Measurements from ENCODE around the gene POLG2. TPM values are rescaled to one million over a fixed set of nuclear protein-coding genes. Genes with fewer than 3 reads are reported as not detected.

POLG2 gene
- total RNA-seq (10 to 100 TPM in 1 of 6 donors, 1 to 10 TPM in 5; 4.8 to 12.9 (median 6.9) TPM), polyA plus RNA-seq (10 to 100 TPM in 1 of 2 donors, 1 to 10 TPM in 1; 9.6 to 12.1 TPM)

DNA sequence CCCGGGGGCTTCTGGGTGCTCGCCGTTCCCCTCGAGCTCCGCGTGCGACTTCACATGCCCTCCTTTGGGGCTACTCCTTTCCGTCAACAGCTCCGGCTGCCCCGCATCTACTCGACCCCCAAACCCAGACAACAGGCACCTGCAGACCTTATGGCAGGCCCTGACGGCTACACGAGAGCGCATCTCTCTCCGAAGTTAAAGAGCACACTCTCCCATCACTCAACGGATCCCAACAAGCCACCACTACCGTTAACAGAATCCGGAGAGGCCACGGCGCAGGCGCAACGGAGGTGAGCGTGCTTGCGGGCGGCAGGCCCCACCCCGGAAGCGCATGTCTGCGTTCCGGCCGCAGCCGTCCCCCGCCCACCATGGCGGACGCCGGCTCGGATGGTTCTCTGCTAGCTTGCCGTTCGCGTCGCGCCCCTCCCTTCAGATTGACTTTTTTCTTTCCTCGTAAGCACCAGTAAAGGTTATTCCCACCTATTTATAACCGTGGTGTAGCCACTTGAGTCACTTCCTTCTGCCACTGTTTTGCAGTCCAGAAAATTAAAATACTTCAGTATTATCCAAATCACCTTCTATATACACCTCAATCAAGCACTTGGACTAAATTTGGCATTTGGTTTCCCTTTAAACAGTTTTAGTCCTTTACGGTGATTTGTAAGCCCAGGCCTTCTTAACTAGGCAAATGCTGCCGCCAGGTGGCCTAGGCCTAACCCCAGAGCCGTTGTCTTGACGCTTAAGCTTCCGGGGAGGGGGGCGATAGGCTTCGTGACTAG, at the start of gene POLG2:
TSS of gene POLG2 (minus strand) at position 269 of the 779 bp plus-strand sequence. CDS start at position 183, 86 bp downstream.
- peaks cover 15 to 36% (median 35%) of the 10 kb centered on the region in 3 donors for H3K36me3 ChIP-seq
- H3K27me3 ChIP-seq = no peaks in the 10 kb centered on the region
- FAIRE-seq = no peak
- H3K9me3 ChIP-seq = no peaks in the 10 kb centered on the region
- H3K4me3 ChIP-seq = peak within 1 kb of the TSS; percentile 66 to 79 (median 70)
- WGBS, 2 donors = 1% methylated on average over 48 to 50 of the region's 50 CpGs
- peaks cover 0 to 39% (median 23%) of the 10 kb centered on the region in 3 donors for H3K4me1 ChIP-seq
- DNase-seq = peak; percentile 89 to 98 (median 92)
- intact Hi-C loops (cut with DNase I) = loop anchor here in 1 of 3 donors (5.0 kb wide), 1 partner anchor 160 kb away; no protein-coding TSS in a partner anchor
- H3K27ac ChIP-seq = peak within 1 kb of the TSS; percentile 6 to 77 (median 40)
- ATAC-seq = peak; percentile 94 to 98 (median 98)
- TF ChIP-seq, protein P1, sequence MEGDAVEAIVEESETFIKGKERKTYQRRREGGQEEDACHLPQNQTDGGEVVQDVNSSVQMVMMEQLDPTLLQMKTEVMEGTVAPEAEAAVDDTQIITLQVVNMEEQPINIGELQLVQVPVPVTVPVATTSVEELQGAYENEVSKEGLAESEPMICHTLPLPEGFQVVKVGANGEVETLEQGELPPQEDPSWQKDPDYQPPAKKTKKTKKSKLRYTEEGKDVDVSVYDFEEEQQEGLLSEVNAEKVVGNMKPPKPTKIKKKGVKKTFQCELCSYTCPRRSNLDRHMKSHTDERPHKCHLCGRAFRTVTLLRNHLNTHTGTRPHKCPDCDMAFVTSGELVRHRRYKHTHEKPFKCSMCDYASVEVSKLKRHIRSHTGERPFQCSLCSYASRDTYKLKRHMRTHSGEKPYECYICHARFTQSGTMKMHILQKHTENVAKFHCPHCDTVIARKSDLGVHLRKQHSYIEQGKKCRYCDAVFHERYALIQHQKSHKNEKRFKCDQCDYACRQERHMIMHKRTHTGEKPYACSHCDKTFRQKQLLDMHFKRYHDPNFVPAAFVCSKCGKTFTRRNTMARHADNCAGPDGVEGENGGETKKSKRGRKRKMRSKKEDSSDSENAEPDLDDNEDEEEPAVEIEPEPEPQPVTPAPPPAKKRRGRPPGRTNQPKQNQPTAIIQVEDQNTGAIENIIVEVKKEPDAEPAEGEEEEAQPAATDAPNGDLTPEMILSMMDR (IDR thresholded peaks at IDR 0.05) = peak in 1 of 4 donors; percentile 11

DNA sequence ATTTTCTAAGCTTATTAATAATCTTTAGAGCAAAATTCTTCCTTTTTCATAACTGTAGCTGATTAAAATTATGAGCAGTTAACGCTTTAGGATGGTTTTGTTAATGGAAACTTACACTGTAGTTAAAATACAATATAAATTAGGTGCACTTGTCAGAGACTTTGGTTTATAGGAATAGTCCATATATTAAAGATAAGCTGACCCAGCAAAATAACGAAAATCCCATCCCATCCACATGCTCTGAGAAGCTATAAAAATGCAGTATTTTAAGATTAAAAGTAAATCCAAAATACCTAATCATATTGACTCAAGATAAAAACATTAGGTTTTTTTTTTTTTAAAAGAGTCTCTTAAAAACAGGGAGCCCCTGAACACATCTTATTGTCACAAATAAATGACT, 47.9 kb upstream of the POLG2 start:
- Histone ChIP-seq H3K36me3 (peaks cover 0 to 10% (median 9%) of the 10 kb centered on the region in 3 donors), H3K9me3 (no peaks in the 10 kb centered on the region), H3K4me3 (no peak overlapping the region), H3K27me3 (no peaks in the 10 kb centered on the region), H3K27ac (no peak overlapping the region), H3K4me1 (no peaks in the 10 kb centered on the region)
- TF ChIP-seq, protein P1 (IDR thresholded peaks at IDR 0.05) = no peak
- FAIRE-seq (no peak), DNase-seq (no peak), ATAC-seq (no peak)
- intact Hi-C loops (cut with DNase I) = no loop called here
- 80 to 91% methylated on average over 2 of the region's 2 CpGs for WGBS, 2 donors

DNA sequence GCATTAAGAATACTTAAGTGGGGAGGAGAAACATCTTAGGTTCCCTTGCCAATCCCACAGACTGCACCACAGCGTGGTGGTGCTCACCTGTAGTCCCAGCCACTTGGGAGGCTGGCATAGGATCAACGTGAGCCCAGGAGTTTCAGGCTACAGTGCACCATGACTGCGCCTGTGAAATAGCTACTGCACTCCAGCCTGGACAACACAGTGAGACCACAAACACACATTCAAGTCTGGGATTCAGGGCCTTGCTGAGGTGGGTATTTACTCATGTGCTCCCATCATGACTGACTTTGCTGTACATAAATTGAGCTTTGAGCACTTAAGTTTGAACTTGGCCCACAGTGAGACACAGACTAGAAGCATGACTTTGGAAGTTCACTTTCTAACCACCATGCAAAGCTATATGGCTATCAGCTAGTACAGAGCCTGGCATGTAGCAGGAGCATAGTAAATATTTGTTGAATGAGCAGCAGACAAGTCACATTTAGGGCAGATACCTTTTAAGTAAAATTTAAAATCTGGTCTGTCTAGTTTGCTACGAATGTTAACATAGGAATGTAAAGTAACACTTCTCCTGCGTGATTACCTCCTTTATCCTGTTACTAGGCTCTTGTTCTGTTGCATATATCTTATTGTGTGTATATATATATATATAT, 43.4 kb upstream of the POLG2 start:
- Histone ChIP-seq H3K36me3 (peaks cover 0 to 28% (median 22%) of the 10 kb centered on the region in 3 donors), H3K4me1 (no peaks in the 10 kb centered on the region), H3K27me3 (no peaks in the 10 kb centered on the region), H3K4me3 (no peak overlapping the region), H3K9me3 (no peaks in the 10 kb centered on the region), H3K27ac (no peak overlapping the region)
- FAIRE-seq (no peak), ATAC-seq (no peak), DNase-seq (no peak)
- intact Hi-C loops (cut with DNase I) = no loop called here
- WGBS, 2 donors = 88 to 90% methylated on average over 5 of the region's 5 CpGs
- TF ChIP-seq, protein P1 (IDR thresholded peaks at IDR 0.05) = no peak

DNA sequence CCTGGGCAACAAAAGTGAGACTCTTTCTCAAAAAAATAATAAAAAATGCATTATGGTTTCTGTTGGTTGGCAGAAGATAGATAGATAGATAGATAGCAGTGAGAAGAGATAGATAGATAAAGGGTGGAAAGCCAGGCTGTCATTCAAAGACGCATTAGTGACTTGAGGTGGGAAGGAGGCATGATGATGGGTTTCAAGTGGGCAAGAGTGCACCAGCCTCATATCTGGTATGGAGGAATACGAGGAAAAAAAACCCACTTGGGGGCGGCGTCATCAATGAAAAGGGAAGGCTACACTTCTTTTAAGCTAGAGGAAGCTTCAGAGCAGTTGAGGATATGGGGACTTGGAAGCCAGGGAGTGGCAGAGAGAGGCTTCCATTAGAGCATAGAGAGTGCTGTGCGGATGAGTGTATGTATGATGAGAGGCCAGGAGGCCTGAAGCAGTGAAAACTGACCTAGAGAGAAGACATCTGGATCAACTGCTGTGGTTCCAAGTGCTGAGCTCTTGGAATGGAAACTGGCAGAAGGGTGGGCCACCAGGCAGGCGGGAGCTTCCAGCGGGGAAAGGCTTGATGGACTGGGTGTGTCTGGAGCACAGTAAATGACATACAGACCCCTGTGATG, 41.8 kb upstream of the POLG2 start:
- WGBS, 2 donors = 91 to 96% methylated on average over 7 of the region's 7 CpGs
- FAIRE-seq (no peak), ATAC-seq (peak in 1 of 4 donors; percentile 5), DNase-seq (no peak)
- Histone ChIP-seq H3K4me1 (no peaks in the 10 kb centered on the region), H3K4me3 (no peak overlapping the region), H3K27ac (no peak overlapping the region), H3K36me3 (peaks cover 0 to 31% (median 13%) of the 10 kb centered on the region in 3 donors), H3K9me3 (no peaks in the 10 kb centered on the region), H3K27me3 (no peaks in the 10 kb centered on the region)
- TF ChIP-seq, protein P1 (IDR thresholded peaks at IDR 0.05) = no peak
- intact Hi-C loops (cut with DNase I) = no loop called here
